ENCODE data around the gene GPR183.
"Not testable (repeated sequence)": the region's sequence is repeated elsewhere in the genome, so short reads cannot be mapped to it uniquely, and the experiment has no call there.

The GPR183 gene

GRCh38 chr13:99249178-99249577 is 58.0 kb downstream of the GPR183 start:
- H3K9me3 ChIP-seq (ENCODE audit: low read length); H3K27me3 ChIP-seq (ENCODE audit: insufficient read depth, low read length); H3K4me3 ChIP-seq (ENCODE audit: low read length); H3K4me1 ChIP-seq (ENCODE audit: insufficient read depth, low read length); H2AFZ ChIP-seq (ENCODE audit: low read depth, low read length); H3K36me3 ChIP-seq (ENCODE audit: insufficient read depth, low read length): not testable (repeated sequence)

GRCh38 chr13:99246100-99246499 is 61.1 kb downstream of the GPR183 start:
- peaks cover 9% of the 10 kb centered on the region for H3K36me3 ChIP-seq (ENCODE audit: insufficient read depth, low read length)
- H3K27me3 ChIP-seq (ENCODE audit: insufficient read depth, low read length), result no peaks in the 10 kb centered on the region
- no peaks in the 10 kb centered on the region for H3K9me3 ChIP-seq (ENCODE audit: low read length)
- no peak overlapping the region for H2AFZ ChIP-seq (ENCODE audit: low read depth, low read length)
- H3K4me1 ChIP-seq (ENCODE audit: insufficient read depth, low read length), result no peaks in the 10 kb centered on the region
- H3K4me3 ChIP-seq (ENCODE audit: low read length), result no peak overlapping the region

Measured in neuron (in vitro differentiated cells).